C4-2B (cell line): ENCODE measurements around the gene RNF7.

Experiments
- H3K27ac ChIP-seq: fragments of 450-650 bp; 2 replicates; pipeline ENCODE4 v1.5.1; 2017
- ZFX ChIP-seq: fragments of 450-650 bp; IDR thresholded peaks from 2 replicates; pipeline ENCODE4 v1.6.1; 2017
- TF ChIP-seq, protein P1 (sequence below): fragments of 450-650 bp; conservative IDR thresholded peaks from 2 replicates; pipeline ENCODE4 v1.5.1; 2017; ENCODE audit warnings: mild to moderate bottlenecking

Gene RNF7

DNA sequence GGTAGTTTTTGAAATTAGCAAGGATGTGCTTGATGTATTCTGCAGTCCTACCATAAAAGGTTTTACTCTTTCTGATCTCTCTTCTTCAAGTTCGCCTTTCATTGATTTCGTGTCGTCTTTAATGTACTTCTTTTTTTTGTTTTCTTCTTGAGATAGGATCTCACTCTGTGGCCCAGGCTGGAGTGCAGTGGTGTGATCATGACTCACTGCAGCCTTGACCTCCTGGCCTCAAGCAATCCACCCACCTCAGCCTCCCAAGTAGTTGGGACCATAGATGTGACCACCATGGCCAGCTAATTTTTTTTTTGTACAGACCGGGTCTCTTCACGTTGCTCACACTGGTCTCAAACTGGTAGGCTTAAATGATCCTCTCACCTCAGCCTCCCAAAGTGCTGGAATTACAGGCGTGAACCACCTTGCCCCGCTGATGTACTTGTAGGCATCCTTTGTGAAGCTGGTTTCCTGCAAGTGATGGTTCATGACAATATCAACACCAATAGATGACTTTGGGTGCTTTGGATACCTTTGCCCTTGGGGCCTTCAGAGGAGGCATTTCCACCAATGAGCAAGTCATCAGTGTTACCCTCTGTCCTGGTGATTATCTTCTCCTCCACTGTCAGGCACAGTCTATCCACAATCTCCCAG is 28.9 kb upstream of the RNF7 start:
- TF ChIP-seq, protein P1, sequence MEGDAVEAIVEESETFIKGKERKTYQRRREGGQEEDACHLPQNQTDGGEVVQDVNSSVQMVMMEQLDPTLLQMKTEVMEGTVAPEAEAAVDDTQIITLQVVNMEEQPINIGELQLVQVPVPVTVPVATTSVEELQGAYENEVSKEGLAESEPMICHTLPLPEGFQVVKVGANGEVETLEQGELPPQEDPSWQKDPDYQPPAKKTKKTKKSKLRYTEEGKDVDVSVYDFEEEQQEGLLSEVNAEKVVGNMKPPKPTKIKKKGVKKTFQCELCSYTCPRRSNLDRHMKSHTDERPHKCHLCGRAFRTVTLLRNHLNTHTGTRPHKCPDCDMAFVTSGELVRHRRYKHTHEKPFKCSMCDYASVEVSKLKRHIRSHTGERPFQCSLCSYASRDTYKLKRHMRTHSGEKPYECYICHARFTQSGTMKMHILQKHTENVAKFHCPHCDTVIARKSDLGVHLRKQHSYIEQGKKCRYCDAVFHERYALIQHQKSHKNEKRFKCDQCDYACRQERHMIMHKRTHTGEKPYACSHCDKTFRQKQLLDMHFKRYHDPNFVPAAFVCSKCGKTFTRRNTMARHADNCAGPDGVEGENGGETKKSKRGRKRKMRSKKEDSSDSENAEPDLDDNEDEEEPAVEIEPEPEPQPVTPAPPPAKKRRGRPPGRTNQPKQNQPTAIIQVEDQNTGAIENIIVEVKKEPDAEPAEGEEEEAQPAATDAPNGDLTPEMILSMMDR: no peak
- TF ChIP-seq ZFX: no peak
- H3K27ac ChIP-seq: no peak overlapping the region

DNA sequence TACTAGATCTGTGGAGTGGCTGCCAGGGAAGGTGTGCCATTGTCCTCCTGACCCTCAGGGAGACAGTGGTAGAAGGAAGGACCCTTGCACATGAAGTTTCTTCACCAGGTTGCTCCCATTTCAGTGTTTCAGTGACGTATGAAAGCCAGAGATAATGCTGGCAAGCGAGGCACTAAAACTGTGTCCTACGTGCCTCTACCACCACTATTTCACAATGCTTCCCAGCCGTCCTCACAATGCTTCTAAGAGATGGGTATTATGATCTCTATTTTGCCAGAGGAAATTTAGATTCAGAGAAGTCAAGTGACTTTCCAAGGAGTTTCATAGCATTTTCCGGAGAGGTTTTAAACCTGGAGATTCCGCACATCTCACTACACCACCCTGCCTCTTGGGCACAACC is 28.0 kb upstream of the RNF7 start:
- no peak for TF ChIP-seq ZFX
- TF ChIP-seq, protein P1: no peak
- H3K27ac ChIP-seq: no peak overlapping the region

DNA sequence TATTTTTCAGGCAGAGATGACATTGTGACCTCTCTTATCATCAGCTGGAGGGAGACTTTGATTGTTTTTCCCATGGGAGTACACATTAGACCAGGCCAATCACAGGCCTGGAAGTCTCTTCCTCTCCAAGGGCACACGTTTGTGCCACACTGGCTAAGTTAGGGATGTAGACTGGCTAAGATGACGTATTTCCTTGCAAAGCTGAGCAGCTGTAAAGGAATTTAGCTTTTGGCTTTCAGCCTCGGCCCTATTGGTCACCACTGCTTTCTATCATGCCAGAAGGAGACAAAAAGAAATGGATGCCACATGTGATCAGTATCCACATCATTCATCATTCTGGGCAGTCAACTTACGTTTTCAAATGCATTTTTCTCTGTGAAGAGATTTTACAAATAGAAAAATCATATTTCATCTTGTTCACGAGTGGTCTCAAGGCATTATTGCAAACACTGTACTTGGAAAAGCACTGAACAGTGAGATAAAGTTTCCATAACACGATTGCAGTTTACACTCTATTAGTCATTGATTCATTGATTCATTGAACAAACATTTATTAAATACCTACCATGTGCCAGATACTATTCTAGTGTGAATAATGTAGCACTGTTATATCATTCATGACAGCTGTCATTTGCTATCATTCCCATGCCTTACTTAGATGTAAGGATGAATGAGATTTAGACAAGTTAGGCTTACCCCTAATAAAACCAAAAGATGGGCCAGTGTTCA is 27.0 kb upstream of the RNF7 start:
- TF ChIP-seq, protein P1: no peak
- TF ChIP-seq ZFX: no peak
- H3K27ac ChIP-seq: no peak overlapping the region

DNA sequence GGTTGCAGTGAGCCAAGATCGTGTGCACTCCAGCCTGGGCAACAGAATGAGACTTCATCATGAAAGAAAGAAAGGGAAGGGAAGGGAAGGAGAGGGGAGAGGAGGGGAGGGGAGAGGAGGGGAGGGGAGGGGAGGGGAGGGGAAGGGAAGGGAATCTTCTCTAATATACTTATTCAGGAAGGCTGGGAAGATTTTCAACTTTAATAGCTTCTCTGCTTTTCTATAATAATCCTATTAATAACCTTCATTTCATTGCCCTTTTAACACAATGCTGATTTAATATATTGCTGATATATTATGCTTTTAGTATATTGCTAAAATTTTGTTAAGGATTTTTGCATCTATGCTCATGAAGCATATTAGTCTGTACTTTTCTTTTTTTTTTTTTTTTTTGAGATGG is 23.4 kb upstream of the RNF7 start:
- no peak overlapping the region for H3K27ac ChIP-seq
- TF ChIP-seq ZFX: no peak
- TF ChIP-seq, protein P1: no peak

DNA sequence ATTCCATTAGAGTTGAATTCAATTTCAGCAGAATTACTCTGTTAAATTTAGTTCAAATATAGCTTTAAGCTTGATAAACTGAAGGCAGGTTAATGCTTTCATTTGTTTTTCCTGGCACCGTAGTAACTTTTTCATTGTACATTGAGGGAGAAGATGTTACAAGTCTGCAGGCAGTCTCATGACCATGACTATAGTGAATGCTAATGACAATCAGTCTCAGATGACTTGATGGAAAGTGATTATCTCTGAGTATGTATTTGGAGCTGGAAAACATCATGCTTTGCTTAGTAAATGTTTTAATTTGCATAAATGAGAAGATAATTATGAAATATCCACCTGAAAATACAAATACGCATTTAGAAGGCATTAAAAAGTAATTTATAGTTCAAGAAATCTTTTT is 16.0 kb upstream of the RNF7 start:
- TF ChIP-seq, protein P1: no peak
- no peak for TF ChIP-seq ZFX
- H3K27ac ChIP-seq: no peak overlapping the region

DNA sequence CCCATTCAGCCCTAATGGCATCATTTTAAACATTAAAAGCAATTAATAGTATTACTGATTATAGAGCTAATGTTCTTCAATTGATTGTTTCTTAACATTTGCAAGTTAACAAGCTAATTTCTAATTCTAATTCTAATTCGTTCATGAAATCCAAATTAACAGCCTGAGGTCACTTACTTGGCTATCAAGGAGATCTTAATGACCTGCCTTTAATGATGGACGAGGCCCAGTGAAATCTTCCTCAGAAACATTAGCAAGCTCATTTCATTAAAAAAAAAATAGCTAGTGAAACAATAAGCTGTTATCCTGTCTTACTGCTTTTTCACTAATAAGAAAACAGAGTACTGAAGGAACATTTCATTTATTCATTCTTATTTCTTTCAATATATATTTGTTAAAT is 15.4 kb upstream of the RNF7 start:
- no peak overlapping the region for H3K27ac ChIP-seq
- no peak for TF ChIP-seq ZFX
- TF ChIP-seq, protein P1: no peak

DNA sequence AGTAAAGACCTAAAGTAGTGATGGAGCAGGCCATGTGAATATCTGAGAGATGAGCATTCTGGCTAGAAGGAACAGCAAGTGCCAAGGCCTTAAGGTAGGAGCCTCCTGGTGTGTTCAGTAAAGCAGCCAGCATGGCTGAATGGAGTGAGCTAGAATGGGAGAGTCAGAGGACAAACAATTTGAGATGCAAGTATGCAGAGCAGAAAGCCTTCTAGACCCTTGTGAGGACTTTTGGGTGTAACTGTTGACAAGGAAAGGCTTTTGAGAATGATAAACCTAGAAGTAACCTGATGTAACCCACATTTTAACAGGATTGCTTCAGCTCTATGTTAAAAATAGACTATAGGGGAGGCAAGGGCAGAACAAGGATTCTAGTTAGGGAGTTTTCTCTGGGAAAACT is 14.8 kb upstream of the RNF7 start:
- TF ChIP-seq, protein P1: no peak
- no peak for TF ChIP-seq ZFX
- no peak overlapping the region for H3K27ac ChIP-seq
